Measurements from ENCODE around the gene TSPAN6.

DNA sequence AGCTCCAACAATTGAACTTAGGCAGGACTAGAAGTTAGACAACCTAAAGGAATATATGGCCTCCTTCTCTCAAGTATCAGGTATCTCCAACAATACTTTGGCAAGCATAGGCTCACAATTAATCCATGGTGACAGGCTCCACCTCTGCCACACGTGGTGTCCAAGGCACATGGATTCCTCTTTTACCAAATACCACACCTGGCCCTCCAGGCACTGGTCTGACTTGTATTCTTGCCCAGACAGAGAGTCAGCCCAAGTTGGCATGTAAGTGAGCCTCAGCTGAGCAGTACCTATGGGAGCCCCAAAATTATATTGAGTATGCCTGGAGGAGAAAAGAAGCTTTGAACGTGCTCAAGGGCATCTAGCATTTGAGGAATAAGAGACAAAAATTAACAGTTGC, 27.0 kb upstream of the TSPAN6 start:
- TF ChIP-seq CTCF (IDR thresholded peaks at IDR 0.05) (no peak), PHF8 (IDR thresholded peaks at IDR 0.05; ENCODE audit: borderline replicate concordance, low read depth) (no peak), JUNB (IDR thresholded peaks at IDR 0.05) (no peak)

Data from A549 (cell line).